MM.1S (cell line): Measurements from ENCODE around the gene IFITM5.

Experiments used
- DNase-seq: peaks from one replicate; pipeline ENCODE4 v3.0.0-alpha.2; 2015
- H2AFZ ChIP-seq: fragments of 300-600 bp; sonication (generic); 2 replicates; pipeline ENCODE4 v1.6.0; 2016; ENCODE audit warnings: antibody characterized with exemption, low read length
- H3F3A ChIP-seq: fragments of 300-600 bp; sonication (generic); 2 replicates; pipeline ENCODE4 v1.6.1; 2016; ENCODE audit warnings: mild to moderate bottlenecking, antibody characterized with exemption, low read length, moderate library complexity, mixed read lengths; ENCODE audit not compliant: insufficient read depth
- H3K27ac ChIP-seq: fragments of 300-600 bp; sonication (generic); 2 replicates; pipeline ENCODE4 v1.5.1; 2016; ENCODE audit warnings: mild to moderate bottlenecking, low read length
- H3K27me3 ChIP-seq: fragments of 300-600 bp; sonication (generic); replicated peaks from 2 replicates; pipeline ENCODE4 v1.6.0; 2016; ENCODE audit warnings: low read length; ENCODE audit not compliant: insufficient read depth
- H3K36me3 ChIP-seq: fragments of 300-600 bp; sonication (generic); replicated peaks from 2 replicates; pipeline ENCODE4 v1.6.1; 2016; ENCODE audit warnings: mild to moderate bottlenecking, low read length, mixed read lengths; ENCODE audit not compliant: insufficient read depth
- H3K4me1 ChIP-seq: fragments of 300-600 bp; sonication (generic); 2 replicates; pipeline ENCODE4 v1.6.1; 2016; ENCODE audit warnings: low read length, mixed read lengths
- H3K4me2 ChIP-seq: fragments of 300-600 bp; sonication (generic); 2 replicates; pipeline ENCODE4 v1.6.0; 2016; ENCODE audit warnings: low read depth, low read length
- H3K4me3 ChIP-seq: fragments of 300-600 bp; sonication (generic); 2 replicates; pipeline ENCODE4 v1.5.1; 2016; ENCODE audit warnings: low read length, mixed read lengths
- H3K79me2 ChIP-seq: fragments of 300-600 bp; sonication (generic); 2 replicates; pipeline ENCODE4 v1.6.1; 2016; ENCODE audit warnings: mixed run types, low read length, mixed read lengths
- H3K9ac ChIP-seq: fragments of 300-600 bp; sonication (generic); 2 replicates; pipeline ENCODE4 v1.6.1; 2016; ENCODE audit warnings: low read length, mixed read lengths
- H3K9me2 ChIP-seq: fragments of 300-600 bp; sonication (generic); replicated peaks from 2 replicates; pipeline ENCODE4 v1.6.1; 2016; ENCODE audit warnings: mild to moderate bottlenecking, low read length, mixed read lengths; ENCODE audit not compliant: insufficient read depth
- H3K9me3 ChIP-seq: fragments of 300-600 bp; sonication (generic); replicated peaks from 2 replicates; pipeline ENCODE4 v1.6.1; 2016; ENCODE audit warnings: mild to moderate bottlenecking, low read length, mixed read lengths; ENCODE audit not compliant: insufficient read depth
- H4K20me1 ChIP-seq: fragments of 300-600 bp; sonication (generic); 2 replicates; pipeline ENCODE4 v1.6.1; 2016; ENCODE audit warnings: mild to moderate bottlenecking, low read length, moderate library complexity, mixed read lengths; ENCODE audit not compliant: insufficient read depth
- CTCF ChIP-seq: fragments of 300-600 bp; sonication (generic); IDR thresholded peaks from 2 replicates; pipeline ENCODE4 v1.5.1; 2016; ENCODE audit warnings: antibody characterized with exemption, low read length, mixed read lengths
- EZH2 ChIP-seq: fragments of 300-600 bp; sonication (generic); optimal IDR thresholded peaks from 2 replicates; pipeline ENCODE3; 2017; ENCODE audit warnings: low read depth, mild to moderate bottlenecking, antibody characterized with exemption, low read length, mixed read lengths
- EZH2phosphoT487 ChIP-seq: fragments of 300-600 bp; sonication (generic); IDR thresholded peaks from 2 replicates; pipeline ENCODE4 v1.6.1; 2018; ENCODE audit warnings: antibody characterized with exemption, low read length

Gene IFITM5

GRCh38 chr11:295351-296170 is 3.8 kb downstream of the IFITM5 start:
- Histone ChIP-seq H3K9ac (no peak overlapping the region), H3K36me3 (no peaks in the 10 kb centered on the region), H4K20me1 (no peaks in the 10 kb centered on the region), H3K4me2 (no peak overlapping the region), H3F3A (no peaks in the 10 kb centered on the region), H3K4me3 (no peak overlapping the region), H2AFZ (no peak overlapping the region), H3K9me3 (no peaks in the 10 kb centered on the region), H3K9me2 (no peaks in the 10 kb centered on the region), H3K79me2 (no peaks in the 10 kb centered on the region), H3K27ac (no peak overlapping the region), H3K4me1 (no peaks in the 10 kb centered on the region), H3K27me3 (peaks cover 27% of the 10 kb centered on the region)
- no peak for DNase-seq
- TF ChIP-seq EZH2 = no peak
- no peak for TF ChIP-seq EZH2phosphoT487
- no peak for TF ChIP-seq CTCF

GRCh38 chr11:294780-295179 is 4.5 kb downstream of the IFITM5 start:
- H3K79me2 ChIP-seq = no peaks in the 10 kb centered on the region
- no peaks in the 10 kb centered on the region for H3K4me1 ChIP-seq
- H3F3A ChIP-seq = no peaks in the 10 kb centered on the region
- H4K20me1 ChIP-seq = no peaks in the 10 kb centered on the region
- H3K9me3 ChIP-seq = no peaks in the 10 kb centered on the region
- TF ChIP-seq EZH2phosphoT487 (no peak), EZH2 (no peak), CTCF (no peak)
- H2AFZ ChIP-seq = no peak overlapping the region
- H3K36me3 ChIP-seq = no peaks in the 10 kb centered on the region
- no peak overlapping the region for H3K4me2 ChIP-seq
- DNase-seq = no peak
- H3K9ac ChIP-seq = no peak overlapping the region
- H3K9me2 ChIP-seq = no peaks in the 10 kb centered on the region
- H3K27me3 ChIP-seq = peaks cover 20% of the 10 kb centered on the region
- H3K27ac ChIP-seq = no peak overlapping the region
- no peak overlapping the region for H3K4me3 ChIP-seq

GRCh38 chr11:293852-294661 is 5.3 kb downstream of the IFITM5 start:
- Histone ChIP-seq H3K9ac (no peak overlapping the region), H3K9me3 (no peaks in the 10 kb centered on the region), H3K36me3 (no peaks in the 10 kb centered on the region), H3K9me2 (no peaks in the 10 kb centered on the region), H3K79me2 (no peaks in the 10 kb centered on the region), H3K4me1 (no peaks in the 10 kb centered on the region), H3K27me3 (peaks cover 13% of the 10 kb centered on the region), H3F3A (no peaks in the 10 kb centered on the region), H3K27ac (no peak overlapping the region), H3K4me2 (no peak overlapping the region), H4K20me1 (no peaks in the 10 kb centered on the region), H2AFZ (no peak overlapping the region), H3K4me3 (no peak overlapping the region)
- no peak for TF ChIP-seq EZH2
- TF ChIP-seq CTCF = no peak
- no peak for TF ChIP-seq EZH2phosphoT487
- no peak for DNase-seq
